ENCODE data around the gene HBD.
"Not testable (repeated sequence)": the region's sequence is repeated elsewhere in the genome, so short reads cannot be mapped to it uniquely, and the experiment has no call there.

HBD gene

DNA sequence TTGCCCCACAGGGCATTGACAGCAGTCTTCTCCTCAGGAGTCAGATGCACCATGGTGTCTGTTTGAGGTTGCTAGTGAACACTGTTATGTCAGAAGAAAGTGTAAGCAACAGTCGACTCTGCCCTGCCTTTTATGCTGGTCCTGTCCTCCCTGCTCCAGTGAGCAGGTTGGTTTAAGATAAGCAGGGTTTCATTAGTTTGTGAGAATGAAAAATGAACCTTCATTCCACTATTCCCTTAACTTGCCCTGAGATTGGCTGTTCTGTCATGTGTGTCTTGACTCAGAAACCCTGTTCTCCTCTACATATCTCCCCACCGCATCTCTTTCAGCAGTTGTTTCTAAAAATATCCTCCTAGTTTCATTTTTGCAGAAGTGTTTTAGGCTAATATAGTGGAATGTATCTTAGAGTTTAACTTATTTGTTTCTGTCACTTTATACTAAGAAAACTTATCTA lies at the start of gene HBD:
HBD (minus strand) TSS at position 103 of the 454 bp plus-strand sequence; CDS start at position 53, 50 bp downstream.
- DNase-seq, result no peak

DNA sequence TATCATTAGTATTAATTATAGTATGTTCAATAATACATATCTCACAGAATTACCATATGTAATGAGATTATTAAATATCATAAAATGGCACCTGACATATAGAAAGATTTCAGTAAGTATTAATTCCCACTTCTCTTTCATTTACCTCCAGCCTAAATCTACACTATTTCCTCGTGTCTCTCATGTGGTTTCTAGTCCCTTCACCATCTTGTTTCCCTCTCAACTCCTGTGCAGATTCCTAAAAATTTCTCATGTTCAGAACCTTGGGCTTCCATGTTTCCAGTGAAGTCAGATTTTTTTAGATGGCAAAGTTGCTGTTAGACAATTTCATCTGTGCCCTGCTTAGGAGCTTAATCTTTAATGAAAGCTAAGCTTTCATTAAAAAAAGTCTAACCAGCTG lies 49.6 kb upstream of the HBD start:
- DNase-seq, result no peak

DNA sequence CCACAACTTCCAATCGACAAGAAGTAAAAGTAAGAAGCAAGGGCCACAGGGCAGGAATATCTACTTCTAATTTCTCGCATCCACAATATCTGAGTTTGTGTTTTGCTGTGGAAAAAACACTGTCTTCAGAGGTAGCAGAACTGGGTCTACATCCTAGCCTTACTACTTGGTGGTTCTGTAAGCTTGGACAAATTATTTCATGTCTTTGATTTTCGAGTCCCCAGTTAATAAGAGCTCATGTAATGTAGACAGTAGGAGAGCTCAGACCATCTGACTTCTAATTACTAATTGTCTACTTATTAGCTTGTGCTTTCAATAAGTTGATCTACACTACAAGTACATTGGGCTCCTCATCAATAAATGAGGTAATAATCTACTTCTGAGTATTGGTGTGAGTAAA lies 48.8 kb upstream of the HBD start:
- DNase-seq, result no peak

DNA sequence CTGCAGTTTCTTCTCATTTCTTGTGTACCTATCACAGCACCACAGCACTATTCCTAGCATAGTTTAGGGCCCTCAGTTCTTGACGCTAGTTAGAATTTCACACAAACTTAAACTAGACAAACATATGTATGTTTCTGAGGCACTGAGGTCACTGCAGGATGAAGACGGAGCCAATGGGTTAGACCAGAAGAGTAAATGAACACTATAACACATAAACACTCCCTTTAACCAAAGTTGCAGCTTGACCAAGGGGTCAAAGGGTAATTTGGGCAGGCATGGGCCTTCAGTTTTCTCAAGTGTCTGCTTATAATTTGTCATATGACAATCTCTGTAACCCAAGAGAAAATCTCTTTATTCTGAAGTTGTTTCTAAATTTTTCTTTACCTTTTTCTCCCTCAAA lies 48.3 kb upstream of the HBD start:
- DNase-seq, result no peak

DNA sequence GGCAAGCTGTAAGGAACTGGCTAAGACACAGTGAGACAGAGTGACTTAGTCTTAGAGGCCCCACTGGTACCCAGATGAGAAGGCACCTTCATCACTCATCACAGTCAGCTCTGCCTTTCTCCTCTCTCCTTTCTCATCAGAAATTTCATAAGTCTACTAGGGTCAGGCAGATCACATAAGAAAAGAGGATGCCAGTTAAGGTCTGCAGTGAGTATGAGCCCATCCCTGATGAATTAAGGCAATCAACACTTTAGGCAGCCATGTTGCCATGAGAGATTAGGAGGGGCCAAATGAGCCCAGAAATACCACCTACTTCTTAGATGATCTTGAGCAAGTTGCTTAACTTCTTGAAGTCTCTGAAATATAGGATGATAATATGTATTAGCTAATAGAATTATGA lies 47.3 kb upstream of the HBD start:
- DNase-seq, result no peak

DNA sequence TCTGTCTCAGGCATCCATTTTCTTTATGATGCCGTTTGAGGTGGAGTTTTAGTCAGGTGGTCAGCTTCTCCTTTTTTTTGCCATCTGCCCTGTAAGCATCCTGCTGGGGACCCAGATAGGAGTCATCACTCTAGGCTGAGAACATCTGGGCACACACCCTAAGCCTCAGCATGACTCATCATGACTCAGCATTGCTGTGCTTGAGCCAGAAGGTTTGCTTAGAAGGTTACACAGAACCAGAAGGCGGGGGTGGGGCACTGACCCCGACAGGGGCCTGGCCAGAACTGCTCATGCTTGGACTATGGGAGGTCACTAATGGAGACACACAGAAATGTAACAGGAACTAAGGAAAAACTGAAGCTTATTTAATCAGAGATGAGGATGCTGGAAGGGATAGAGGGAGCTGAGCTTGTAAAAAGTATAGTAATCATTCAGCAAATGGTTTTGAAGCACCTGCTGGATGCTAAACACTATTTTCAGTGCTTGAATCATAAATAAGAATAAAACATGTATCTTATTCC lies 46.4 kb upstream of the HBD start:
- no peak for DNase-seq

DNA sequence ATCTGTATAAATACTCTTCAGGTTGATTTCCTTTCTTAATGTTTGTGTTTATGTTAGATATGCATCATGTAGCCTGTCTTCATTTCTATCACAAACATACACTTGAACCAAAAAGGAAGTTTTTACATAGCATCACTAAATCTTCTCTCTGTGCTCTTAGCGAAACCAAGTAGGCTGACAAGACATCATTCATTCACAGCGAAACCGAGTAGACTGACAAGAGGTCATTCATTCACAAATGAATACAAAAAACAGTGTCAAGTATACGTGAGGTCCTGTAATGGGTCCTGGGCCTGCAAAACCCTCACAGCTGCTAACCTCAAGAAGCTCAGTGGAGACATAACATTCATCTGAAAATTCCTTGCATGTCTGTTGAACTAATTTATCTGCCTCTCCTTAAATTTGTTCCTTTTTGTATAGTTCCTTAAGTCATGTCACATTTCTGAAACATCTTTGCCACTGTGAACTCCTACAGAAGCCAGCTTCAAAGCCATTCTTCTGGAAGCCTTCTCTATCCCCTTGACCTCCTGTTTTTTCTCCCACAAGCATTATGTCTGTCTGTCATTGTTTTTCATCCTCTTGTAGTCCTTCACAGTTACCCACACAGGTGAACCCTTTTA lies 45.3 kb upstream of the HBD start:
- DNase-seq, result no peak

DNA sequence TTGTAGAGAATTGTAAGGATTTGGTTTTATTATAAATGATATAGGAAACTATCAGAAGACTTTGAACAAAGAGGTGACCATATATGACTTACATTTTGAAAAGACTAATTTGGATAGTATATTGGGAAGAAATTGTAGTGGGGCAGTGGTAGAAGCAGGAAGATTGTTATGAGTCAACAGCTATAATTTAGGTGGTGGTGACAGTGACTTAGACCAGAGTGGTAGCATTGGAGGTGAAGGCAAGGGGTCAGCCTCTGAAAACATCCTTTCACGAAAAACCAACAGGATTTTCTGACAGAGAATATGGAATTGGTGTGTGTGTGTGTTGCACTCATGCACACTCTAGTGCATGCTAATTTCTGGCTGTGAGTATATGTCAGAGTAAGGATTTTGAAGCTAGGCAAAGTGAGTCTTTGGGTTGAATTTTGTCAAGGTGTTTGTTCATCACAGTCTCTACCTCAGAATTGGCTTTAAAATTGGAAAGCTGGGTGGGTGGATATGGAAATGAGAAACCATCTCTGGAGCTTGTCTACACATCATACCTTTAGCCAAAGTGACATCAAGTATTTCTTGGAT lies 43.6 kb upstream of the HBD start:
- DNase-seq, result no peak

DNA sequence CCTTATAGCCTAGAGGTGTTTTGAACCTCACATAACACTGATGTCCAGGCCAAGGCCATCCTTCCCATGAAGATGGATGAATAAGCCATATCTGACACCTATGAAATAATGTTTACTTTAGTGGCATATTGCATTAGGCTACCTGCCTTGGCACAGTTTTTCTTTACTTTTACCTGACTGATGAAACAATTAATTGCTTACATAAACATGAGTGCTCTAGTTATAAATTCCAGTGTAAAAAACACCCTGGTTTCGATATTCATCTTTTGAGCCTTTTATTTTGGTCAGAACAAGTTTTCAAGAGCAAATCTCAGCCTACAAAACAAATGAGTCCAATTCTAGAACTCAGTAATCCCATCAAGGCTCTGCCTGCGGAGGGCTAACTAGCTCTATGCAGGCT lies 42.4 kb upstream of the HBD start:
- no peak for DNase-seq

DNA sequence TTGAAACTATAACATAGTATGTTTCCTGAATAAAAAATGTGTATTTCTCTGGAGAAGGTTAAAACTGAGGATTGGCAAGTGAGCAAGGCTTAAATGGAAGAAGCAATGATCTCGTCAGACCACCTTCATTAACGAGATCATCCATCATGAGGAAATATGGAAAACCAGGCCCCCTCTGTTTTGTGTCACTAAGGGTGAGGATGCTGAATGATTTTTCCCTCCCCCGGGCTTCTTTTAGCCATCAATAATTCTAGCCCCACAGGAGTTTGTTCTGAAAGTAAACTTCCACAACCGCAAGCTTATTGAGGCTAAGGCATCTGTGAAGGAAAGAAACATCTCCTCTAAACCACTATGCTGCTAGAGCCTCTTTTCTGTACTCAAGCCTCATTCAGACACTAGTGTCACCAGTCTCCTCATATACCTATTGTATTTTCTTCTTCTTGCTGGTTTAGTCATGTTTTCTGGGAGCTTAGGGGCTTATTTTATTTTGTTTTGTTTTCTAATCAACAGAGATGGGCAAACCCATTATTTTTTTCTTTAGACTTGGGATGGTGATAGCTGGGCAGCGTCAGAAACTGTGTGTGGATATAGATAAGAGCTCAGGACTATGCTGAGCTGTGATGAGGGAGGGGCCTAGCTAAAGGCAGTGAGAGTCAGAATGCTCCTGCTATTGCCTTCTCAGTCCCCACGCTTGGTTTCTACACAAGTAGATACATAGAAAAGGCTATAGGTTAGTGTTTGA lies 41.3 kb upstream of the HBD start:
- no peak for DNase-seq

DNA sequence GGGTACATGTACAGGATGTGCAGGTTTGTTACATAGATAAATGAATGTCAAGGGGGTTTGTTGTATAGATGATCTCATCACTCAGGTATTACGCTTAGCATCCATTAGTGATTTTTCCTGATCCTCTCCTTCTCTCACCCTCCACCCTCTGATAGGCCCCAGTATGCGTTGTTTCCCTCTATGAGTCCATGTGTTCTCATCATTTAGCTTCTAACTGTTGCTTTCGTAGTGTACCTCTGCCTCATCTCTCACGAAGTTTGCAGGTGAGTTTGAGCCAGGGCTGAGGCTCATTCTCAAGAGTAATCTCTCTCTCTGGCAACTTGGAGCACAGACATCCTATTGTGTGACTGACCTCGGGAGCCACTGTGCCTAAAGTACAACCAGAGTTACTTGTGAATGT lies 40.1 kb upstream of the HBD start:
- DNase-seq, result no peak

DNA sequence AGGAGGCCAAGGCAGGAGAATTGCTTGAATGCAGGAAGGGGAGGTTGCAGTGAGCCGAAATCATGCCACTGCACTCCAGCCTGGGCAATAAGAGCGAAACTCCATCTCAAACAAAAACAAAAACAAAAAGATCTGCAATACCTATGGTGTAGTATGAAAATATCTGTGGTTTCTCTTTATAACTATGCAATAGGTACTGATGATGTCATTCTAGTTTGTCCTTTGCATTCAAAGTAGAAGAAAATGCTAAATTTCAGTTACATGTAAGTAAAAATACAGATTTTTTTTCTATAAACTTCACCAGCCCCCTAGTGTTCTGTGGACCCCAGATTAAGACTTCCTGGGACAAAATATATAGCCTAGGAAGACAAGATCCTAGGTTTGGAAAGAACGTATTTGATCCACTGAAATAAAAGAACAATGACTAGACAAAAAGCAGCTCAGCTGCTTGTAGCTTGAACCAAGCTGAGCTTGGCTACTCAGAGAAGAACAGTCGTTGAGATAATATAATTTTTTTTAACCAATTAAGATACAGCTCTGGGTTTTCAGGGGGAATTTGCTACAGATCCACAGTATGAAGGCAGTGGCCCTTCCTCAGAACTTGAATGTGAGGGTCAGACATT lies 38.2 kb upstream of the HBD start:
- DNase-seq, result no peak

DNA sequence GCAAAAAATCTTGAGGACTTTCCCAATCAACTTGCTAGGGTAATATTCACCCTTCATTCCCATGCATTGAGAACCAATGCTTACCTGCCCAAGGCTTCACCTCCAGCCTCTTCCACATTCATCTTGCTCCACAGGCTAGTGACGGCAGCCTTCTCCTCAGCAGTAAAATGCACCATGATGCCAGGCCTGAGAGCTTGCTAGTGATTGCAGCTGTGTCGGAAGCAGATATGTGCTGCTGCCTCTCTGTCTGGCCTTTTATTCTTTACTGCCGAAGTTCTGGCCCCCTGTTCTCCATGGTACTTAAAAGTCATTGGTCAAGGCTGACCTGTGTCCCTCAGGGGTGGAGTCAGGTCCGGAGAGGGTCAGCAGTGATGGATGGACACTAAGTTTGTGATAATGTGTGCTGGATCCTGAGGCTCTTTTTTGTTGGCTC lies 35.4 kb upstream of the HBD start, which contains the start of gene HBE1:
HBE1 (minus strand) TSS at position 231 of the 433 bp plus-strand sequence; CDS start at position 176, 55 bp downstream.
- no peak for DNase-seq

DNA sequence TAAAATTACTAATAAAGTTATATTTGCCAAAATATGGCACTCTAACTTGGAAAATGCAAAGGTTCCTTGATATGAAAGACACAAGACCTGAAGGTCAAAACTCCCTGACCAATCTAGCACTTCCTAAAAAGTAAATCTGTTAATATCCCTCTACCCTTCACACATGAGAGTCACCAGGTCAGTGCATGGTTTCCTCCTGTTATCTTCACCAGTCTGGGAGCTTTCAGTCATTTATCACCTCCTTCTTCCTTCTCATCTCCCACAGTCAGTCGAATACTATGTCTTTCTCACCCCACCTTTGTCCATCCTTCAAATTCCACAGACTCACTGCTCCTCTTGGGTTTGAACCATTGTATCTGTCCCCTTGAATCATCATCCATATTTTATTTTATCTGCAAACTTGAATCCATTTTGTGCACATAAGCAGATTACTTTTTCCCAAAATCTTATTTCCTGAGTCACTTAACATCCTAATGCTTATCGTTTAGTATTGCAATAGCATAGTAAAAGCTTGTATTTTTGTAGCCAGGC lies 32.8 kb upstream of the HBD start:
- DNase-seq, result no peak

DNA sequence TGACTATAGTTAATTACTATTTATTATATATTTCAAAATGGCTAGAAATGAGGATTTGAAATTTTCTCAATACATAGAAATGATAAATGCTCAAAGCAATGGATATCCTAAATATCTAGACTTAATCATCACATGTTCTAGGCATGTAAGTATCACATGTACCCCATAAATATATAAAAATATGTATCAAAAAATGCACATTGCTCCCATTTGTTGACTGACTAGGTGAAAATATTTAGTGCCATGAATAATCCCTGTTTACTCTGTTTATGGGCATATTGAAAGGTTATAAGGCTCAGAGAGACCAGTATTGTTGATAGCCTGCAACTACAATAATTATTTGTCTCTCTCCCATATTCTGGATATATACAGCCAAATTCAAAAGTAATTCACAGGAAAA lies 32.3 kb upstream of the HBD start:
- no peak for DNase-seq

DNA sequence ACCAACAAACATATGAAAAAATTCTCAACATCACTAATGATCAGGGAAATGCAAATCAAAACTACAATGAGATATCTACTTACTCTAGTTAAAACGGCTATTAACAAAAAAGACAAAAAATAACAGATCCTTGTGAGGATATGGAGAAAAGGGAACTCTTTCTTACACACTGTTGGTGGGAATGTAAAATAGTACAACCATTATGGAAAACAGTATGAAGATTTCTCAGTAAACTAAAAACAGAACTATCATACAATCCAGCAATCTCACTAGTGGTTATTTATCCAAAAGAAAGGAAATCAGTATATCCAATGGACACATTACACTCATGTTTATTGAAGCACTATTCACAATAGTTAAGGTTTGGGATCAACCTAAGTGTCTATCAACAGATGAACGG lies 31.5 kb upstream of the HBD start:
- no peak for DNase-seq

DNA sequence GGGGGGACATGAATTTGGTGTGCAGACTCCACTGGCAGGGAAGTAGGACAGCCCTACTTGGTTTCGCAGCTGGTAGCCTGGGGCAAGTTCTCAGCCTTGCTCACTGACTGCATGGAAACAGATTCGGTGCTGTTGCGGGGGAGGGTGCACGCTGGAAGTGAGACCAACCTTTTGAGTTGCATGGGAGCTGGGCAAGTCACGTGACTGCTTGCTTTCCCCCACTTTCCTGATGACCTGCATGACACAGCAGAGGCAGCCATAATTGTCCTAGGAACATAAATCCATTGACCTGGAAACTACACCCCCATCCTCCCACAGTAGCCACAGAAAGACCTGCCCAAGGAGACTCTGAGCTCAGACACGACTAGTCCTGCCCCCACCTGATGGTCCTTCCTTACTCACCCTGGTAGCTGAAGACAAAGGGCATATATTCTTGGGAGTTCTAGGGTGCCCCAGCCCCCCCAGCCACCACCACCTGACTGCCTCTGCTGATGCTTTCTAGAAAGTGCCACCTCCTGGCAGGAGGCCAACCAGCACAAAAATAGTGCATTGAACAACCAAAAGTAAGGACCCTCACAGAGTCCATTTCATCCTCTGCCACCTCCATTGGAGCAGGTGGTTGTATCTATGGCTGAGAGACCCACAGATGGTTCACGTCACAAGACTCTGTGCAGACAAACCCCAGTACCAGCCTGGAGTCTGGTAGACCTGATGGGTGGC lies 24.4 kb upstream of the HBD start:
- no peak for DNase-seq

DNA sequence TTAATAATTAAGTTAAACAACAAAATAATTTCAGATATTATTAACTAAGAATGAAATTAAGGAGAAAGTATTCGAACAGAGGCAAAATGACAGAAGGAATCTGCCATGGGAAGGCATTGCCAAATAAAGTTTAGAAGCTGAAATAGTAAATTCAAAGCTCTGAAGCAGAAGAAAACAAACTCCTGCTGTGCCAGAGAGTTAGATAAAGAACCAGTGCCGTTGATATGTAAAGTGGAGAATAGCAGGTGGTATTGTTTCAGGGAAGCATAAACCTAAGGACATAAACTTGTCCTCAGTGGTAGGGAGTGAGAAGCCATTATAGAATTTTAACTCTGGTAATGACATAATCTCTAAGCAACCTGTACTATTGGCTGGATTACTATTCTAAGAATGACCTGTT lies 23.0 kb upstream of the HBD start:
- no peak for DNase-seq

DNA sequence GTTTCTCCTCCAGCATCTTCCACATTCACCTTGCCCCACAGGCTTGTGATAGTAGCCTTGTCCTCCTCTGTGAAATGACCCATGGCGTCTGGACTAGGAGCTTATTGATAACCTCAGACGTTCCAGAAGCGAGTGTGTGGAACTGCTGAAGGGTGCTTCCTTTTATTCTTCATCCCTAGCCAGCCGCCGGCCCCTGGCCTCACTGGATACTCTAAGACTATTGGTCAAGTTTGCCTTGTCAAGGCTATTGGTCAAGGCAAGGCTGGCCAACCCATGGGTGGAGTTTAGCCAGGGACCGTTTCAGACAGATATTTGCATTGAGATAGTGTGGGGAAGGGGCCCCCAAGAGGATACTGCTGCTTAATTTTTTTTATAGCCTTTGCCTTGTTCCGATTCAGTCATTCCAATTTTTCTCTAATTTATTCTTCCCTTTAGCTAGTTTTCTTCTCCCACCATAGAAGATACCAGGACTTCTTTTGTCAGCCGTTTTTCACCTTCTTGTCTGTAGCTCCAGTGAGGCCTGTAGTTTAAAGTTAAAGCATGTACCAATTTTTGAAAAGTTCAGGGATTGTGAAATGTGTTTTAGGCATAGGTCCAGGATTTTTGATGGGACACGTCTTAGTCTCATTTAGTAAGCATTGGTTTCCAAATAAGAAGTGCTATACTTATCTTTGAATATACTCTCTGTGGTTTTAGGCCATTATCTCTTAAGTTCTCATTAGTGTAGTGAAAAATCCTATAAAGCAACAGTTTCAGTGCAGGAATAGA lies 20.5 kb upstream of the HBD start, which contains the start of gene HBG2:
HBG2 (minus strand) TSS at position 136 of the 768 bp plus-strand sequence; CDS start at position 83, 53 bp downstream.
- not testable (repeated sequence) for DNase-seq

DNA sequence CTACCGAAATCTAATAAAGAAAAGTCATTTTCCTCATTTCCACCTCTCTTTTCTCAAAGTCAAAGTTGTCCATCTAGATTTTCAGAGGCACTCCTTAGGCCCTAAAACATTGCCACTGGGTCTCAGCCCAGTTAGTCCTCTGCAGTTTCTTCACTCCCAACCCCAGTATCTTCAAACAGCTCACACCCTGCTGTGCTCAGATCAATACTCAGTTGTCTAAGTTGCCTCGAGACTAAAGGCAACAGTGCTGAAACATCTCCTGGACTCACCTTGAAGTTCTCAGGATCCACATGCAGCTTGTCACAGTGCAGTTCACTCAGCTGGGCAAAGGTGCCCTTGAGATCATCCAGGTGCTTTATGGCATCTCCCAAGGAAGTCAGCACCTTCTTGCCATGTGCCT lies 19.7 kb upstream of the HBD start:
- DNase-seq, result not testable (repeated sequence)

DNA sequence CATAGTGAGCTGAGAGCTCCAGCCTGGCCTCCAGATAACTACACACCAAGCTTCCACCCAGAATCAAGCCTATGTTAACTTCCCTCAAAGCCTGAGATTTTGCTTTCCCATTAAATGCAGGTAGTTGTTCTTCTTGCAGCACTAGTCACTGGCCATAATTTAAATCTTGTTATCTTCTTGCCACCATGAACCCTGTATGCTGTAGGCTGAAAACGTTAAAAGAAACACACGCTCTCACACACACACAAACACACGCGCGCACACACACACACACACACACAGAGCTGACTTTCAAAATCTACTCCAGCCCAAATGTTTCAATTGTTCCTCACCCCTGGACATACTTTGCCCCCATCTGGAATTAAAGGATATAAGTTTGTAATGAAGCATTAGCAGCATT lies 19.2 kb upstream of the HBD start:
- not testable (repeated sequence) for DNase-seq

DNA sequence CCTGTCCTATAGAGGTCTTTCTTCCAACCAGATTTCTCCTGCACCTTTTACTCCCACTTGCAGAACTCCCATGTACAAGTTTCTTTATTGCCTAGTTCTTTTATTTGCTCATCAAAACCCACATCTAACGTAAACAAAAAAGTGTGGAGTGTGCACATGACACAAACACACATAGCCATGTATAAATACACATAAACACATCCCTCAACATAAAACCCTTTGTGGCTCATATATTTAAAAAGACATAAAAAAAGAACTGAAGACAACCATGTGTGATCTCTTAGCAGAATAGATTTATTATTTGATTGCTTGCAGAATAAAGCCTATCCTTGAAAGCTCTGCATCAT lies 18.6 kb upstream of the HBD start:
- no peak for DNase-seq
